ENCODE results near the gene IL34. TPM values are rescaled to one million over a fixed set of nuclear protein-coding genes. Genes with fewer than 3 reads are reported as not detected.

The IL34 gene
- total and polyA plus RNA-seq, 2 of the 8 experiments (the other 6 are each of a cell fraction or from before 2014, with no cell fraction given) = 4.6 to 5.6 TPM

- H4K91ac ChIP-seq (replicated peaks; ENCODE audit: insufficient read length, low read length) = no peak overlapping the region
- no peak overlapping the region for H3K4me2 ChIP-seq (ENCODE audit: insufficient read depth in 1 of 2, low read depth in 2 of 2, low read length in 2 of 2)
- POLR2A ChIA-PET (ENCODE audit: partially characterized antibody) = interaction anchor here (1.1 to 1.7 kb wide), 3 partner anchors 48 to 91 kb away, joined by 3 to 8 read pairs (median 3); no protein-coding TSS in a partner anchor
Measured at GRCh38 chr16:70662991-70663523, 16.7 kb downstream of the IL34 start.

More at GRCh38 chr16:70662991-70663523, 16.7 kb downstream of the IL34 start:
- H2BK5ac ChIP-seq (ENCODE audit: low read depth, low read length) = no peak overlapping the region
- no peaks in the 10 kb centered on the region for H3K9me3 ChIP-seq (ENCODE audit: insufficient read depth in 2 of 2, low read depth in 1 of 2, low read length in 1 of 2)
- H3K79me1 ChIP-seq (ENCODE audit: low read depth, low read length) = no peaks in the 10 kb centered on the region
- H3K4me3 ChIP-seq (ENCODE audit: extremely low read depth in 1 of 4, insufficient read depth in 2 of 4, low read depth in 3 of 4, low read length in 4 of 4) = no peak overlapping the region
- peaks cover 0 to 3% of the 10 kb centered on the region in 2 experiments for H4K20me1 ChIP-seq (replicated peaks in 1 of 2; ENCODE audit: control insufficient read depth in 1 of 2, insufficient read depth in 2 of 2, low read length in 2 of 2)
- H3K4ac ChIP-seq (replicated peaks; ENCODE audit: insufficient read length, low read depth, low read length) = no peak overlapping the region
- H2AFZ ChIP-seq (ENCODE audit: low read length) = no peak overlapping the region
- 100% methylated on average over 1 of the region's 13 CpGs; no CpG with 5 or more reads in 1 of the 2 experiments for WGBS, 2 experiments (ENCODE audit: extremely low coverage in 1 of 2, insufficient coverage in 1 of 2, insufficient read length in 1 of 2, insufficient replicate concordance in 2 of 2, low coverage in 1 of 2, low lambda C conversion rate in 2 of 2, missing lambda C conversion rate in 1 of 2)
- no peak overlapping the region for H2BK15ac ChIP-seq (ENCODE audit: low read length)
- no peaks in the 10 kb centered on the region for H3K79me2 ChIP-seq (ENCODE audit: control insufficient read depth in 1 of 2, insufficient read depth in 2 of 2, low read length in 2 of 2)
- H3K23me2 ChIP-seq (ENCODE audit: low read depth, low read length) = no peaks in the 10 kb centered on the region
- peaks cover 0 to 13% (median 0%) of the 10 kb centered on the region in 4 experiments; a peak in 4 of 8 replicates for H3K36me3 ChIP-seq (ENCODE audit: control insufficient read depth in 2 of 4, insufficient read depth in 4 of 4, low read length in 3 of 4)
- TF ChIP-seq PHF8 (conservative IDR thresholded peaks at IDR 0.05; ENCODE audit: low read depth, low read length) (no peak), YY1 (IDR thresholded peaks at IDR 0.05; ENCODE audit: low read depth, low read length) (no peak), TEAD4 (IDR thresholded peaks at IDR 0.05; ENCODE audit: low read depth, low read length) (no peak), RXRA (IDR thresholded peaks at IDR 0.05; ENCODE audit: insufficient read depth, low read depth, low read length) (no peak), EGR1 (IDR thresholded peaks at IDR 0.05; ENCODE audit: borderline replicate concordance, low read depth, low read length) (no peak), CEBPB (IDR thresholded peaks at IDR 0.05; ENCODE audit: low read depth, low read length) (no peak), FOSL1 (IDR thresholded peaks at IDR 0.05; ENCODE audit: insufficient read depth, low read depth, low read length) (no peak), SIRT6 (IDR thresholded peaks at IDR 0.05; ENCODE audit: low read length) (no peak)
- H3K14ac ChIP-seq (ENCODE audit: insufficient read length) = no peak overlapping the region
- no peaks in the 10 kb centered on the region for H3K27me3 ChIP-seq (replicated peaks in 1 of 4; ENCODE audit: control insufficient read depth in 3 of 4, extremely low read depth in 1 of 4, insufficient read depth in 3 of 4, low read length in 3 of 4)
- H3K18ac ChIP-seq (ENCODE audit: extremely low read depth, low read length) = no peak overlapping the region
- no peak overlapping the region for H2BK12ac ChIP-seq (ENCODE audit: low read depth, low read length)
- no peak overlapping the region for H3K9ac ChIP-seq (replicated peaks in 1 of 4; ENCODE audit: extremely low read depth in 1 of 4, low read depth in 3 of 4, low read length in 3 of 4)
- H3K56ac ChIP-seq (replicated peaks; ENCODE audit: insufficient read length, low read depth, low read length) = no peak overlapping the region
- no peak overlapping the region for H4K5ac ChIP-seq (ENCODE audit: insufficient read length, low read depth, low read length)
- no peak overlapping the region for H4K8ac ChIP-seq (ENCODE audit: extremely low read depth, insufficient read depth, low read length)
- H2BK20ac ChIP-seq (ENCODE audit: low read length) = no peak overlapping the region
- DNase-seq (ENCODE audit: low read depth in 1 of 2, low spot score in 2 of 2) (no peak), FAIRE-seq (no peak)
- H3K4me1 ChIP-seq (replicated peaks in 1 of 4; ENCODE audit: control insufficient read depth in 3 of 4, insufficient read depth in 4 of 4, low read length in 3 of 4) = peaks cover 0 to 14% (median 7%) of the 10 kb centered on the region in 4 experiments; a peak in 6 of 7 replicates
- H3K27ac ChIP-seq (ENCODE audit: low read depth, low read length) = no peak overlapping the region
- CTCF ChIA-PET (ENCODE audit: partially characterized antibody) = interaction anchor here (0.5 to 2.6 kb wide), 4 partner anchors 10 to 114 kb away, joined by 3 to 12 read pairs (median 5); no protein-coding TSS in a partner anchor
- no peak overlapping the region for H2BK120ac ChIP-seq (replicated peaks; ENCODE audit: low read depth, low read length)
- H3K23ac ChIP-seq (ENCODE audit: insufficient read length) = no peak overlapping the region
- H2AK5ac ChIP-seq (ENCODE audit: low read depth, low read length) = no peak overlapping the region

All from H1 (cell line).